GM18507 (cell line): ENCODE data around the gene ADH6.
"Not testable (repeated sequence)": the region's sequence is repeated elsewhere in the genome, so short reads cannot be mapped to it uniquely, and the experiment has no call there.

Source experiments
- DNase-seq: peaks from one replicate; pipeline ENCODE4 v3.0.0; 2011; ENCODE audit warnings: low read depth; ENCODE audit not compliant: insufficient read length; ENCODE audit errors: extremely low spot score
- FAIRE-seq: peaks from 2 replicates; lab custom pipeline; 2011; peaks lifted over from hg19 to GRCh38; lab: Jason Lieb, UNC

Gene ADH6

GRCh38 chr4:99202094-99202493 is 17.0 kb downstream of the ADH6 start:
- FAIRE-seq (no peak), DNase-seq (no peak)

GRCh38 chr4:99201690-99202089 is 17.4 kb downstream of the ADH6 start:
- no peak for DNase-seq
- FAIRE-seq = no peak

- no peak for DNase-seq
- FAIRE-seq = no peak
These were observed 18.9 kb downstream of the ADH6 start for GRCh38 chr4:99200138-99200537.

- FAIRE-seq = no peak
These were observed 28.7 kb downstream of the ADH6 start for GRCh38 chr4:99190336-99190735.

DNA sequence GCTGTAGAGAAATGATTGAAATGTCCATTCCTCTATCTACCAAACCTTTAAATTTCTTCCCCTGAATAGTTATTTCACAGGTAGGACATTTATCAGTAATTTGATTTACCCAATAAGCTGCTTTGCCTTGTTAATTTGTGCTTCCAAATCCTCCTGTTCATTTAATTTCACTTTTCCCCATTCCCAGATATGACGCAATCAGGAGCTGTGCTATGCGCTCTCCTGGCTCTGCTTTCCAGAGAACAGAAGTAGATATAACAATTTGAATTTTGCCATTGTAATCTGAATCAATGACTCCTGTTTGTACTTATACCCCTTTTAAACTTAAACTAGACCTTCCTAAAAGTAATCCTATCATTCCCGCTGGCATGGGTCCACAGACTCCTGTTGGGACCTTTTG is 29.1 kb downstream of the ADH6 start:
- FAIRE-seq, DNase-seq: not testable (repeated sequence)

More at GRCh38 chr4:99190336-99190735, 28.7 kb downstream of the ADH6 start:
- no peak for DNase-seq

DNA sequence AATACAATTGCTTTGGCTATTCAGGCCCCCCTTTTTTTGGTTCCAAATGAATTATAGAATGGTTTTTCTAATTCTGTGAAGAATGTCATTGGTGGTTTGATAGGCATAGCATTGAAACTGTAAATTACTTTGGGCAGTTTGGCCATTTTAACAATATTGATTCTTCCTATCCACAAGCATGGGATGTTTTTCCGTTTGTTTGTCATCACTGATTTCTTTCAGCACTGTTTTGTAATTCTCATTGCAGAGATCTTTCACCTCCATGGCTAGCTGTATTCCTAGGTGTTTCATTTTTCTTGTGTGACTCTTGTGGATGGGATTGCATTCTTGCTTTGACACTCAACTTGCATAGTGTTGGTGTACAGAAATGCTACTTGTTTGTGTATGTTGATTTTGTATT is 33.0 kb downstream of the ADH6 start:
- no peak for FAIRE-seq
- DNase-seq = no peak

DNA sequence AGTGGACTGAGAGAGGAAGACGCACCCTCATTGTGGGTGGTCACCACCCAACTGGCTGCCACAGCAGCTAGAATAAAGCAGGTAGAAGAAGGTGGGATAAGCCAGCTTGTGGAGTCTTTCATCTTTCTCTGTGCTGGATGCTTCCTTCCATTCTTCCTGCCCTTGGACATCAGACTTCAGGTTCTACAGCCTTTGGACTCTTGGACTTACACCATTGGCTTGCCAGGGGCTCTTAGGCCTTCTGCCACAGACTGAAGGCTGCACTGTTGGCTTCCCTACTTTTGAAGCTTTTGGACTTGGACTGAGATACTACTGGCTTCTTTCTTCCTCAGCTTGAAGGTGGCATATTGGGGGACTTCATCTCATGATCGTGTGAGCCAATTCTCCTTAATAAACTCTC is 33.5 kb downstream of the ADH6 start:
- no peak for DNase-seq
- FAIRE-seq = no peak

- FAIRE-seq (no peak), DNase-seq (no peak)
These were observed 38.5 kb downstream of the ADH6 start for GRCh38 chr4:99180382-99181070.

DNA sequence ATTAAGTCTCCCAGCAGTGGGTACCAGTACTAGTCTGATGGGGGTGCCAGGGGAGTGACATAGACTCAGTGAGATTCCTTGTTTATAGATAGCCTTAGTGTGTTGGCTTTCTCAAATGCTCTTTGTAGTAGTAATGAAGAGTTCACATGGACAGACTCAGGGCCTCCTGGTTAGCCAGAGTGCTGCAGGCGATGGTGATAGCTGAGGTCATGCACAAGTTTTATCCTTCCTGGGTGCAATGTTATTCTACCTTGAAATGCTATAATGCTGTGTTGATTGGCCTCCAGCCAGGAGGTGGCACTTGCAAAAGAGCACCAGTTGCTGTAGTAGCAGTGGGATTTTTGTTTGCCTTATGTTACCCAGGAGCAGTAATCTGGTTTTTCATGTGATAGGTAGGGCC is 39.4 kb downstream of the ADH6 start:
- FAIRE-seq (no peak), DNase-seq (no peak)

GRCh38 chr4:99179178-99179577 is 39.9 kb downstream of the ADH6 start:
- FAIRE-seq (no peak), DNase-seq (no peak)

DNA sequence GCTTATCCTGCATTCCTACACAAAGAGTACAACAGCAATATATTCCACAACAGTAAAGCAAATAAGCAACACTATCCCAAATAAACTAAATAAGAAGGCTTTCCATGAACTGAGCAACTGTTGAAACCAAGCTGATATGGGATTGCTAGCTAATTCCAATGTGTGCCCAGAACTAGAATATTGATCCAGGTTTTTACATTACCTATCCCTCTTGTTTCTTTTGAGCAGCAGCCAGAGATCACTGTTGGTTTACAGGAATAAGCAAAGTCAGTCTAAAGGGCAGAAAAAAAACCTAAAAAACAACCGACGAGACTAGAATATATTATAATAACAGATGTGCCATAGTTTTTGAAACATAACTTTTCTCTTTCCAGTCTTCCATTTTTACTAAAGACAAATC is 52.5 kb downstream of the ADH6 start:
- no peak for FAIRE-seq
- DNase-seq = no peak

- no peak for DNase-seq
- no peak for FAIRE-seq
These were observed 53.1 kb downstream of the ADH6 start for GRCh38 chr4:99165978-99166377.

- DNase-seq (no peak), FAIRE-seq (no peak)
These were observed 57.5 kb downstream of the ADH6 start for GRCh38 chr4:99161373-99162099.

- no peak for DNase-seq
- no peak for FAIRE-seq
These were observed 59.3 kb downstream of the ADH6 start for GRCh38 chr4:99159699-99160098.

DNA sequence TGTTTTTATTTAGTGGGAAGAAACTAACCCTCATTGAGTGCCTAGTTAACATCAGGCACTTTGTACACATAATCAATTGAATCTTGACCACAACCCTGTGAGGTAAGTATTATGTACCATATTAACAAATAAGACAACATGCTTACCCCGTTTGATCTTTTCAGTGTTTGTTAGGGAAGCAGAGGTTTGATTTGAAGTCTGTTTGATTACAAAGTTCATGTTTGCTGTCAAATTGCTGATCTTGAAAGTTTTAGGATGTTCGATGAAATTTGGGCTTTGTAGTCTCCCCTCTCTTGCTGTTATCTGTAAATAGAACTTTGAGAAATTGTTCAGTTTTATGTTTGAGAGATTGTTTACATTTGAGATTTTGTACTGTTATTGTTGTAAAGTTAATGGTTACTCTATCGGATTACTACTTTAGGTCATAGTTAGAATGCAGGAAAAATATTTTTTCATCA is 61.5 kb downstream of the ADH6 start:
- FAIRE-seq = no peak

GRCh38 chr4:99156992-99157391 is 62.1 kb downstream of the ADH6 start:
- no peak for DNase-seq
- no peak for FAIRE-seq

More for the DNA sequence above, 61.5 kb downstream of the ADH6 start:
- DNase-seq = no peak

GRCh38 chr4:99154658-99155342 is 64.2 kb downstream of the ADH6 start:
- no peak for DNase-seq
- FAIRE-seq = no peak
